Measurements from ENCODE around the gene PRKCB.

The PRKCB gene

GRCh38 chr16:23836404-23837311 lies 875 bp downstream of the PRKCB start:
- DNase-seq, result peak; percentile 36 to 63

GRCh38 chr16:23837553-23838308 lies 1.9 kb downstream of the PRKCB start:
- no peak for DNase-seq

- DNase-seq, result no peak
Measured at GRCh38 chr16:23838485-23839142, 2.8 kb downstream of the PRKCB start.

- DNase-seq, result no peak
Measured at GRCh38 chr16:23840310-23840709, 4.5 kb downstream of the PRKCB start.

GRCh38 chr16:23842137-23842600 lies 6.4 kb downstream of the PRKCB start:
- DNase-seq, result no peak

- DNase-seq, result no peak
Measured at GRCh38 chr16:23843143-23843542, 7.4 kb downstream of the PRKCB start.

GRCh38 chr16:23847251-23847650 lies 11.5 kb downstream of the PRKCB start:
- DNase-seq, result no peak

- DNase-seq, result no peak
Measured at GRCh38 chr16:23847948-23848347, 12.2 kb downstream of the PRKCB start.

GRCh38 chr16:23848958-23849357 lies 13.2 kb downstream of the PRKCB start:
- DNase-seq, result no peak

- no peak for DNase-seq
Measured at GRCh38 chr16:23852794-23853562, 17.2 kb downstream of the PRKCB start.

GRCh38 chr16:23855010-23855409 lies 19.2 kb downstream of the PRKCB start:
- no peak for DNase-seq

GRCh38 chr16:23856251-23856709 lies 20.5 kb downstream of the PRKCB start:
- no peak for DNase-seq

GRCh38 chr16:23857256-23857880 lies 21.6 kb downstream of the PRKCB start:
- no peak for DNase-seq

GRCh38 chr16:23857881-23858269 lies 22.1 kb downstream of the PRKCB start:
- DNase-seq, result no peak

- no peak for DNase-seq
Measured at GRCh38 chr16:23858542-23858941, 22.8 kb downstream of the PRKCB start.

GRCh38 chr16:23859713-23860269 lies 24.0 kb downstream of the PRKCB start:
- DNase-seq, result no peak

- no peak for DNase-seq
Measured at GRCh38 chr16:23861874-23862273, 26.1 kb downstream of the PRKCB start.

- DNase-seq, result no peak
Measured at GRCh38 chr16:23862556-23862955, 26.8 kb downstream of the PRKCB start.

- peak in 1 of 2 donors; percentile 90 for DNase-seq
Measured at GRCh38 chr16:23863511-23864422, 28.0 kb downstream of the PRKCB start.

GRCh38 chr16:23865853-23866252 lies 30.1 kb downstream of the PRKCB start:
- no peak for DNase-seq

- DNase-seq, result no peak
Measured at GRCh38 chr16:23866621-23867020, 30.8 kb downstream of the PRKCB start.
